IMR-90 (cell line): ENCODE data around the gene CHMP5. TPM values are rescaled to one million over a fixed set of nuclear protein-coding genes. Genes with fewer than 3 reads are reported as not detected.

Source experiments
- ATAC-seq: fragments of 200-7000 bp; cut with Tn5 transposase; 2 replicates; pipeline ENCODE4 v1.9.1; 2020; ENCODE audit warnings: low read depth, mild to moderate bottlenecking, moderate library complexity
- BruUV-seq: library from RNA; stranded (reverse); fragments of 400-500 nt; replicated peaks from 2 replicates; lab custom pipeline; 2021; lab: Mats Ljungman, UMichigan
- CTCF ChIA-PET: fragments of 300-600 bp; formaldehyde crosslinking; extraction: SDS; loops from one replicate; lab custom pipeline; 2021; ENCODE audit warnings: antibody characterized with exemption; lab: Yijun Ruan, JAX
- POLR2A ChIA-PET: fragments of 300-600 bp; sonication (Branson Sonifier 250); formaldehyde crosslinking; loops from one replicate; lab custom pipeline; 2022; ENCODE audit warnings: antibody characterized with exemption; ENCODE audit not compliant: unreplicated experiment; lab: Charles Lee
- DNase-seq: peaks from one replicate; pipeline ENCODE4 v3.0.0; 2013
- H2AFZ ChIP-seq: replicated peaks from 2 replicates; pipeline ENCODE3; 2013; ENCODE audit warnings: low read length, mild to moderate bottlenecking; ENCODE audit not compliant: poor library complexity
- H2AK5ac ChIP-seq: 2 replicates; pipeline ENCODE4 v1.6.1; 2013; ENCODE audit warnings: low read depth, low read length, inconsistent platforms
- H2AK9ac ChIP-seq: replicated peaks from 2 replicates; pipeline ENCODE3; 2013; ENCODE audit warnings: mild to moderate bottlenecking, low read depth, low read length, moderate library complexity; ENCODE audit not compliant: poor library complexity
- H2BK120ac ChIP-seq: 2 replicates; pipeline ENCODE4 v1.6.1; 2013; ENCODE audit warnings: low read depth, low read length, inconsistent platforms
- H2BK15ac ChIP-seq: 3 replicates; pipeline ENCODE4 v1.6.1; 2013; ENCODE audit warnings: low read depth, low read length, inconsistent platforms
- H2BK20ac ChIP-seq: 2 replicates; pipeline ENCODE4 v1.6.1; 2013; ENCODE audit warnings: low read depth, mild to moderate bottlenecking, inconsistent platforms, low read length, moderate library complexity
- H2BK5ac ChIP-seq: 2 replicates; pipeline ENCODE4 v1.6.1; 2013; ENCODE audit warnings: mild to moderate bottlenecking, low read depth, low read length, inconsistent platforms; ENCODE audit not compliant: poor library complexity, severe bottlenecking
- H3K14ac ChIP-seq: replicated peaks from 2 replicates; pipeline ENCODE4 v1.6.1; 2013; ENCODE audit warnings: low read depth, low read length, inconsistent platforms
- H3K18ac ChIP-seq: 2 replicates; pipeline ENCODE4 v1.6.1; 2013; ENCODE audit warnings: low read depth, low read length, control low read depth
- H3K23ac ChIP-seq: 2 replicates; pipeline ENCODE4 v1.6.1; 2013; ENCODE audit warnings: low read depth, low read length, inconsistent platforms
- H3K27ac ChIP-seq: 2 replicates; pipeline ENCODE4 v1.5.1; 2013; ENCODE audit warnings: mild to moderate bottlenecking, control low read depth, low read length; ENCODE audit not compliant: insufficient read depth
- H3K27me3 ChIP-seq: 2 replicates; pipeline ENCODE4 v1.6.1; 2013; ENCODE audit warnings: low read length; ENCODE audit not compliant: control insufficient read depth, insufficient read depth
- H3K36me3 ChIP-seq: 2 replicates; pipeline ENCODE4 v1.6.1; 2013; ENCODE audit warnings: low read length, mixed read lengths; ENCODE audit not compliant: control insufficient read depth, insufficient read depth
- H3K4ac ChIP-seq: 2 replicates; pipeline ENCODE4 v1.6.1; 2013; ENCODE audit warnings: low read depth, low read length, inconsistent platforms
- H3K4me1 ChIP-seq: 2 replicates; pipeline ENCODE4 v1.6.1; 2013; ENCODE audit warnings: low read length, mixed read lengths; ENCODE audit not compliant: control insufficient read depth, insufficient read depth
- H3K4me2 ChIP-seq: 2 replicates; pipeline ENCODE4 v1.6.1; 2013; ENCODE audit warnings: low read depth, mild to moderate bottlenecking, control low read depth, low read length, moderate library complexity
- H3K4me3 ChIP-seq: 2 replicates; pipeline ENCODE4 v1.5.1; 2013; ENCODE audit warnings: low read depth, mild to moderate bottlenecking, control low read depth, low read length, moderate library complexity; ENCODE audit not compliant: insufficient read depth
- H3K56ac ChIP-seq: 2 replicates; pipeline ENCODE4 v1.6.1; 2013; ENCODE audit warnings: low read length, inconsistent platforms; ENCODE audit not compliant: insufficient read depth; ENCODE audit errors: extremely low read depth
- H3K79me1 ChIP-seq, 2 experiments: 2 replicates each; pipeline ENCODE4 v1.6.1; 2013; ENCODE audit warnings: low read length in 2 of 2, inconsistent platforms in 1 of 2, low read depth in 1 of 2
- H3K9ac ChIP-seq: 2 replicates; pipeline ENCODE4 v1.6.1; 2013; ENCODE audit warnings: low read depth, low read length, control low read depth
- H3K9me1 ChIP-seq: 2 replicates; pipeline ENCODE4 v1.6.1; 2013; ENCODE audit warnings: low read length, inconsistent platforms; ENCODE audit not compliant: insufficient read depth
- H3K9me3 ChIP-seq: 2 replicates; pipeline ENCODE4 v1.6.1; 2013; ENCODE audit warnings: low read length; ENCODE audit not compliant: control insufficient read depth, insufficient read depth
- H4K20me1 ChIP-seq: 2 replicates; pipeline ENCODE4 v1.6.1; 2013; ENCODE audit warnings: low read length, inconsistent platforms; ENCODE audit not compliant: insufficient read depth
- H4K5ac ChIP-seq: 2 replicates; pipeline ENCODE4 v1.6.1; 2013; ENCODE audit warnings: mild to moderate bottlenecking, low read depth, low read length, control low read depth
- H4K8ac ChIP-seq, 2 experiments: 2 replicates each; pipeline ENCODE4 v1.6.1; 2013; ENCODE audit warnings: low read depth in 2 of 2, low read length in 2 of 2, control low read depth in 1 of 2, inconsistent platforms in 1 of 2
- H4K91ac ChIP-seq: 2 replicates; pipeline ENCODE4 v1.6.1; 2013; ENCODE audit warnings: low read depth, low read length, inconsistent platforms; ENCODE audit not compliant: insufficient read depth
- BHLHE40 ChIP-seq: fragments of 150-350 bp; IDR thresholded peaks from 2 replicates; pipeline ENCODE4 v1.6.1; 2016; ENCODE audit warnings: mild to moderate bottlenecking, low read depth, low read length
- MAFK ChIP-seq: IDR thresholded peaks from 2 replicates; pipeline ENCODE4 v1.6.1; 2012; ENCODE audit warnings: low read depth, low read length, improper control_type of control experiment
- MXI1 ChIP-seq: IDR thresholded peaks from 2 replicates; pipeline ENCODE4 v1.6.1; 2012; ENCODE audit warnings: low read depth, mild to moderate bottlenecking, low read length, moderate library complexity, borderline replicate concordance
- RAD21 ChIP-seq: IDR thresholded peaks from 2 replicates; pipeline ENCODE4 v1.6.1; 2012; ENCODE audit warnings: low read length, improper control_type of control experiment
- RCOR1 ChIP-seq: IDR thresholded peaks from 2 replicates; pipeline ENCODE4 v1.6.1; 2012; ENCODE audit warnings: mild to moderate bottlenecking, low read length, improper control_type of control experiment; ENCODE audit not compliant: insufficient replicate concordance
- RFX5 ChIP-seq: IDR thresholded peaks from 2 replicates; pipeline ENCODE4 v1.8.0; 2012; ENCODE audit warnings: low read depth, mild to moderate bottlenecking, low read length, moderate library complexity
- SMC3 ChIP-seq: fragments of 150-350 bp; IDR thresholded peaks from 2 replicates; pipeline ENCODE4 v1.6.1; 2016; ENCODE audit warnings: low read depth, mild to moderate bottlenecking, antibody characterized with exemption, low read length, moderate library complexity
- WGBS, 2 experiments: methylation state at CpG; one replicate each; pipeline versions ENCODE4 v1.1.5 to v1.1.7; 2013; ENCODE audit warnings: missing lambda C conversion rate in 2 of 2; ENCODE audit not compliant: insufficient read length in 1 of 2; ENCODE audit errors: extremely low coverage in 2 of 2; 5-methylcytosine and 5-hydroxymethylcytosine counted together
- dilution Hi-C: fragments of 300-500 bp; cut with HindIII; formaldehyde crosslinking; loops from one replicate; pipeline ENCODE4 v1.14.3; 2018; ENCODE audit warnings: low sequenced_read_pairs; ENCODE audit not compliant: unreplicated experiment
- in situ Hi-C: fragments of 300-500 bp; cut with MboI; formaldehyde crosslinking; loops from 3 replicates; pipeline ENCODE4 v1.14.3; 2019; ENCODE audit warnings: low sequenced_read_pairs, inconsistent platforms, mixed read lengths
- intact Hi-C: fragments of 100-400 bp; cut with micrococcal nuclease; formaldehyde crosslinking; loops from 2 replicates; pipeline ENCODE4 v1.10.0; 2022
- polyA plus RNA-seq, 3 experiments: library from polyadenylated mRNA; depleted of rRNA; stranded (reverse); fragments of >200 nt; gene quantifications; 2 replicates each; pipeline ENCODE4 v1.2.3, GENCODE V29; 2012; ENCODE audit warnings: low replicate concordance in 1 of 3
- total RNA-seq: library from RNA; depleted of rRNA; stranded (reverse); fragments of >200 nt; gene quantifications from 2 replicates; pipeline ENCODE4 v1.2.3, GENCODE V29; 2012

The CHMP5 gene
- total and polyA plus RNA-seq, 2 of the 4 experiments (the other 2 are of a cell fraction) = 70.6 to 80.8 TPM

DNA sequence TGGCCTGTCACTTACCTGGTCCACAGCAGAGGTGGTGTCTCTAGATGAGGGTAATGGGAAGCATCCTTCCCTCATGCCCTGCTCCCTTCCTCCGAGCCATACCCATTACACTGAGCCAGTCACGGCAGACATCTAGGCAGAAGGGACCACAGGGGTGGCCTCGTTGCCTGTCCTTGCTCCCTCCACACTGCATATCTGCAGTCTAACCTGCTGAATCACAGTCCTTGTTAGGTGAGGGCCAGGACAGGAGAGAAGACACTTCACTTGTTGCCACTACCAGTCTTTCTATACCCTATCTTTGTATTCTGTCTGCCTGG lies 43.3 kb upstream of the CHMP5 start:
- no peaks in the 10 kb centered on the region for H4K20me1 ChIP-seq
- in situ Hi-C loops (no loop called here), dilution Hi-C loops (no loop called here), intact Hi-C loops (loop anchor here (5.0 kb wide), 1 partner anchor 34 kb away; no protein-coding TSS in a partner anchor)
- no peak overlapping the region for H2BK120ac ChIP-seq
- no peaks in the 10 kb centered on the region for H3K9me3 ChIP-seq
- H2BK20ac ChIP-seq = no peak overlapping the region
- H3K14ac ChIP-seq = no peak overlapping the region
- peak overlapping the region; percentile 54; the same call in 1 of the 2 replicates for H2AK5ac ChIP-seq
- H2BK15ac ChIP-seq = no peak overlapping the region
- BruUV-seq = no TSS peak
- H3K4me1 ChIP-seq = peaks cover 5% of the 10 kb centered on the region
- no peak overlapping the region for H3K4me2 ChIP-seq
- H3K56ac ChIP-seq = no peak overlapping the region
- no CpG with 5 or more reads among the region's 3 CpGs for WGBS, 2 experiments
- H3K23ac ChIP-seq = no peak overlapping the region
- CTCF ChIA-PET = no interaction called here
- H2BK5ac ChIP-seq = no peak overlapping the region
- 0 out of 2 replicates have a peak, but pooled peaks cover 3% of the 10 kb centered on the region for H3K9me1 ChIP-seq
- peaks cover 10% of the 10 kb centered on the region for H3K27me3 ChIP-seq
- no peaks in the 10 kb centered on the region for H3K36me3 ChIP-seq
- H3K4me3 ChIP-seq = no peak overlapping the region
- ATAC-seq (no peak), DNase-seq (no peak)
- H4K5ac ChIP-seq = no peak overlapping the region
- H2AK9ac ChIP-seq = no peak overlapping the region
- no peak overlapping the region for H2AFZ ChIP-seq
- POLR2A ChIA-PET = no interaction called here
- no peak overlapping the region for H4K8ac ChIP-seq
- H3K79me1 ChIP-seq = no peaks in the 10 kb centered on the region
- H3K9ac ChIP-seq = no peak overlapping the region
- no peak overlapping the region for H4K91ac ChIP-seq
- no peak overlapping the region for H3K27ac ChIP-seq
- no peak overlapping the region for H3K18ac ChIP-seq
- no peak overlapping the region for H3K4ac ChIP-seq
- TF ChIP-seq RFX5 (no peak), RAD21 (no peak), BHLHE40 (no peak), SMC3 (no peak), MXI1 (no peak), MAFK (no peak), RCOR1 (no peak)
